Left hindlimb (tissue), 1 donor: ENCODE results near the gene SNX9.
A peak's percentile ranks its signal among the peaks of the same experiment; 100 is the strongest.
"Not testable (repeated sequence)": the region's sequence is repeated elsewhere in the genome, so short reads cannot be mapped to it uniquely, and the experiment has no call there.

Experiments
- DNase-seq: peaks from one replicate; pipeline ENCODE4 v3.0.0-alpha.2; 2018

Gene SNX9

GRCh38 chr6:157935786-157936185 is 112.7 kb downstream of the SNX9 start:
- DNase-seq, result no peak

- no peak for DNase-seq
Measured at GRCh38 chr6:157937318-157937717, 114.3 kb downstream of the SNX9 start.

- DNase-seq, result no peak
Measured at GRCh38 chr6:157937916-157938315, 114.9 kb downstream of the SNX9 start.

GRCh38 chr6:157940375-157941036 is 117.5 kb downstream of the SNX9 start:
- not testable (repeated sequence) for DNase-seq

- DNase-seq, result no peak
Measured at GRCh38 chr6:157941101-157941863, 118.2 kb downstream of the SNX9 start.

GRCh38 chr6:157942351-157942750 is 119.3 kb downstream of the SNX9 start:
- DNase-seq, result no peak

- no peak for DNase-seq
Measured at GRCh38 chr6:157943249-157943963, 120.4 kb downstream of the SNX9 start.

- no peak for DNase-seq
Measured at GRCh38 chr6:157943964-157944283, 120.9 kb downstream of the SNX9 start.

GRCh38 chr6:157944983-157945931 is 122.2 kb downstream of the SNX9 start:
- no peak for DNase-seq

GRCh38 chr6:157946053-157946617 is 123.1 kb downstream of the SNX9 start:
- no peak for DNase-seq

- no peak for DNase-seq
Measured at GRCh38 chr6:157946865-157947532, 124.0 kb downstream of the SNX9 start.

- DNase-seq, result not testable (repeated sequence)
Measured at GRCh38 chr6:157950899-157951298, 127.9 kb downstream of the SNX9 start.

GRCh38 chr6:157951828-157952227 is 128.8 kb downstream of the SNX9 start:
- no peak for DNase-seq

GRCh38 chr6:157952861-157953351 is 129.9 kb downstream of the SNX9 start:
- DNase-seq, result no peak

GRCh38 chr6:157953580-157954091 is 130.6 kb downstream of the SNX9 start:
- DNase-seq, result no peak

GRCh38 chr6:157954150-157955117 is 131.4 kb downstream of the SNX9 start:
- DNase-seq, result peak; percentile 48

GRCh38 chr6:157955675-157956074 is 132.6 kb downstream of the SNX9 start:
- no peak for DNase-seq

GRCh38 chr6:157956171-157956730 is 133.2 kb downstream of the SNX9 start:
- DNase-seq, result no peak

- DNase-seq, result no peak
Measured at GRCh38 chr6:157959451-157960227, 136.6 kb downstream of the SNX9 start.
